ENCODE data around the gene OR5A1. TPM values are rescaled to one million over a fixed set of nuclear protein-coding genes. Genes with fewer than 3 reads are reported as not detected.
"Not testable (repeated sequence)": the region's sequence is repeated elsewhere in the genome, so short reads cannot be mapped to it uniquely, and the experiment has no call there.

The OR5A1 gene
- total RNA-seq, 1 experiment from 2014 or later, result not detected

DNA sequence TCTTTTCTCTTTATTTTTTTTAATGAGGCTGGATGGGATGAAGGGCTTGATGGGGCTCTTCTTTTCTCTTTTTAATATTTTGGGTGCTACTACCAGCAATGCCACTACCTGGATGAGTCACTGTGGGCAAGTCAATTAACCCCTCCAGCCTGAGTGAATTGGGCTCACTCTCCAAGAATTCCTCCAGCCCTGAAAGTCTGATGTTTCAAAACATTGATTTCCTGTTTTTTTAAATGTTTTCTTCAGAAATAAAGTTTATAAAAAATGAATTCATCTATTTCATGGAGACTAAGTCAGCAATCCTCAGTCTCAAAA, 9.2 kb upstream of the OR5A1 start:
- Histone ChIP-seq H3K9me2 (ENCODE audit: insufficient read depth) (no peaks in the 10 kb centered on the region), H3K4me3 (no peak overlapping the region), H3F3A (ENCODE audit: insufficient read depth, low read depth) (no peaks in the 10 kb centered on the region), H3K27ac (no peak overlapping the region), H3K4me1 (replicated peaks; ENCODE audit: insufficient read depth) (no peaks in the 10 kb centered on the region), H3K79me2 (ENCODE audit: low read depth) (no peaks in the 10 kb centered on the region), H3K4me2 (no peak overlapping the region), H3K36me3 (ENCODE audit: low read depth) (no peaks in the 10 kb centered on the region), H2AFZ (no peak overlapping the region), H3K27me3 (ENCODE audit: insufficient read depth, low read depth) (no peaks in the 10 kb centered on the region), H3K9me3 (ENCODE audit: insufficient read depth, low read depth) (no peaks in the 10 kb centered on the region; the same call in 1 of the 2 replicates), H4K20me1 (ENCODE audit: insufficient read depth) (no peaks in the 10 kb centered on the region)
- no peak for TF ChIP-seq EZH2 (IDR thresholded peaks at IDR 0.05; ENCODE audit: low read depth)
- TF ChIP-seq, protein P1, sequence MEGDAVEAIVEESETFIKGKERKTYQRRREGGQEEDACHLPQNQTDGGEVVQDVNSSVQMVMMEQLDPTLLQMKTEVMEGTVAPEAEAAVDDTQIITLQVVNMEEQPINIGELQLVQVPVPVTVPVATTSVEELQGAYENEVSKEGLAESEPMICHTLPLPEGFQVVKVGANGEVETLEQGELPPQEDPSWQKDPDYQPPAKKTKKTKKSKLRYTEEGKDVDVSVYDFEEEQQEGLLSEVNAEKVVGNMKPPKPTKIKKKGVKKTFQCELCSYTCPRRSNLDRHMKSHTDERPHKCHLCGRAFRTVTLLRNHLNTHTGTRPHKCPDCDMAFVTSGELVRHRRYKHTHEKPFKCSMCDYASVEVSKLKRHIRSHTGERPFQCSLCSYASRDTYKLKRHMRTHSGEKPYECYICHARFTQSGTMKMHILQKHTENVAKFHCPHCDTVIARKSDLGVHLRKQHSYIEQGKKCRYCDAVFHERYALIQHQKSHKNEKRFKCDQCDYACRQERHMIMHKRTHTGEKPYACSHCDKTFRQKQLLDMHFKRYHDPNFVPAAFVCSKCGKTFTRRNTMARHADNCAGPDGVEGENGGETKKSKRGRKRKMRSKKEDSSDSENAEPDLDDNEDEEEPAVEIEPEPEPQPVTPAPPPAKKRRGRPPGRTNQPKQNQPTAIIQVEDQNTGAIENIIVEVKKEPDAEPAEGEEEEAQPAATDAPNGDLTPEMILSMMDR (conservative IDR thresholded peaks at IDR 0.05), result no peak
- no peak for DNase-seq
- ChIA-PET CTCF (no interaction called here), POLR2A (ENCODE audit: unreplicated experiment) (no interaction called here)
- no TSS peak for BruUV-seq (replicated peaks)
- intact Hi-C loops (cut with micrococcal nuclease; ENCODE audit: unreplicated experiment), result no loop called here

DNA sequence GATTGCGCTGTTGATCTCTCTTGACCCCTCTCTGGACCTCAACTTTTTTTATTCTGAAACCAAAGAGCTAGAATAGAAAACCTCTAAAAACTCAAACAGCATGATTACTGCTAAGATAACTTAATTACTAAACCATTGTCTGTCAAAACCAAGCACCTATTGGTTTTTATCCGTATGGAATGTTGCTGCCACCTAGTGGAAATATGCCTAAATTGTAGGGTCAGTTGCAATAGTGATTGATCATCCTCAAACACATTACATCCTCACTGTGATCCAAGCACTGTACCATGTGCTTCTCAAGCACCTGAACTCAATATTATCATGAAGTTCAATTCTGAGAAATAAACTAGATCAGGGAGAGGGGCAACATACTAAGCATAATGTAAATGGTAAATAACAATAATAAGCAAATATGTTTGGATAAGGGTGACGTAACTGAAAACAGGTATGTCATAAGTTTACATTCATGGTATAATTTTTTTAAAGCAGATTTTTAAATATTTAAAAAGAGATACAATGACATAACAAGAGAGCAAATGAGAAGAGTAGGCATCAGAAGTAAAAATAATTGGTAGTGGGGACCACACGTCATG, 6.2 kb upstream of the OR5A1 start:
- Histone ChIP-seq H3K27me3 (ENCODE audit: insufficient read depth, low read depth) (no peaks in the 10 kb centered on the region), H3K36me3 (ENCODE audit: low read depth) (no peaks in the 10 kb centered on the region), H4K20me1 (ENCODE audit: insufficient read depth) (no peaks in the 10 kb centered on the region), H3K27ac (no peak overlapping the region), H3K79me2 (ENCODE audit: low read depth) (no peaks in the 10 kb centered on the region), H2AFZ (no peak overlapping the region), H3K9me3 (ENCODE audit: insufficient read depth, low read depth) (no peaks in the 10 kb centered on the region), H3F3A (ENCODE audit: insufficient read depth, low read depth) (no peaks in the 10 kb centered on the region), H3K9me2 (ENCODE audit: insufficient read depth) (no peaks in the 10 kb centered on the region), H3K4me2 (no peak overlapping the region), H3K4me3 (no peak overlapping the region), H3K4me1 (replicated peaks; ENCODE audit: insufficient read depth) (no peaks in the 10 kb centered on the region)
- intact Hi-C loops (cut with micrococcal nuclease; ENCODE audit: unreplicated experiment), result loop anchor here (1.0 to 5.0 kb wide), 4 partner anchors 167 to 259 kb away; no protein-coding TSS in a partner anchor
- POLR2A ChIA-PET (ENCODE audit: unreplicated experiment), result no interaction called here
- peak; percentile 11 to 62 for DNase-seq
- TF ChIP-seq, protein P1 (conservative IDR thresholded peaks at IDR 0.05), result peak; percentile 94
- TF ChIP-seq EZH2 (IDR thresholded peaks at IDR 0.05; ENCODE audit: low read depth), result no peak
- CTCF ChIA-PET, result no interaction called here
- BruUV-seq (replicated peaks), result no TSS peak

DNA sequence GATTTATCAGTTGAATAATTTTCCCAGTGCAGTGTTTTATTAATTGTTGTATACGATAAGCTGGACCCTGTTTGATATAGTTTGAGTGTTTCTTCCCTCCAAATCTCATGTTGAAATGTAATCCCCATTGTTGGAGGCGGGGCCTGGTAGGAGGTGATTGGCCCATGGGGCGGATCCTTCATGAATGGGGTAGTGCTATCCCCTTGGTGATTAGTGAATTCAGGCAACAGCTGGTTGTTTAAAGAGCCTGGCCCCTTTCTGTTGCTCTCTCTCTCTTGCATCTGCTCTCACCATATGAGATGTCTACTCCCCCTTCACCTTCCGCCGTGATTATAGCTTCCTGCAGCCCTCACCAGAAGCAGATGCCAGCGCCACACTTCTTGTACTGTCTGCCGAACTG, 1.5 kb downstream of the OR5A1 start:
- H3K4me2 ChIP-seq, result no peak overlapping the region
- no peaks in the 10 kb centered on the region for H4K20me1 ChIP-seq (ENCODE audit: insufficient read depth)
- no peaks in the 10 kb centered on the region for H3K4me1 ChIP-seq (replicated peaks; ENCODE audit: insufficient read depth)
- no peaks in the 10 kb centered on the region for H3K9me3 ChIP-seq (ENCODE audit: insufficient read depth, low read depth)
- no TSS peak for BruUV-seq (replicated peaks)
- no peak for DNase-seq
- no peaks in the 10 kb centered on the region for H3F3A ChIP-seq (ENCODE audit: insufficient read depth, low read depth)
- no peaks in the 10 kb centered on the region for H3K36me3 ChIP-seq (ENCODE audit: low read depth)
- no peak overlapping the region for H3K27ac ChIP-seq
- CTCF ChIA-PET, result interaction anchor here (1.0 kb wide), 1 partner anchor 280 kb away, joined by 3 read pairs; no protein-coding TSS in a partner anchor
- intact Hi-C loops (cut with micrococcal nuclease; ENCODE audit: unreplicated experiment), result no loop called here
- no peaks in the 10 kb centered on the region for H3K79me2 ChIP-seq (ENCODE audit: low read depth)
- H3K27me3 ChIP-seq (ENCODE audit: insufficient read depth, low read depth), result peaks cover 13% of the 10 kb centered on the region; the same call in 1 of the 2 replicates
- POLR2A ChIA-PET (ENCODE audit: unreplicated experiment), result no interaction called here
- no peak for TF ChIP-seq EZH2 (IDR thresholded peaks at IDR 0.05; ENCODE audit: low read depth)
- TF ChIP-seq, protein P1 (conservative IDR thresholded peaks at IDR 0.05), result no peak
- no peak overlapping the region for H2AFZ ChIP-seq
- H3K4me3 ChIP-seq, result no peak overlapping the region
- no peaks in the 10 kb centered on the region for H3K9me2 ChIP-seq (ENCODE audit: insufficient read depth)

DNA sequence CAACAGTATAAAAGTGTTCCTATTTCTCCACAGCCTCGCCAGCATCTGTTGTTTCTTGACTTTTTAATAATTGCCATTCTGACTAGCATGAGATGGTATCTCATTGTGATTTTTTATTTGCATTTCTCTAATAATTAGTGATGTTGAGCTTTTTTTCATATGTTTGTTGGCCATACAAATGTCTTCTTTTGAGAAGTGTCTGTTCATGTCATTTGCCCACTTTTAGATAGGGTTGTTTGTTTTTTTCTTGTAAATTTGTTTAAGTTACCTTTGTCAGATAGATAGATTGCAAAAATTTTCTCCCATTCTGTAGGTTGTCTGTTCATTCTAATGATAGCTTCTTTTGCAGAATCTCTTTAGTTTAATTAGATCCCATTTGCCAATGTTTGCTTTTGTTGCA, 9.4 kb downstream of the OR5A1 start:
- H3K4me2 ChIP-seq; CTCF ChIA-PET; H3K36me3 ChIP-seq (ENCODE audit: low read depth); H3K4me3 ChIP-seq; BruUV-seq (replicated peaks); H2AFZ ChIP-seq; intact Hi-C loops (cut with micrococcal nuclease; ENCODE audit: unreplicated experiment); H3F3A ChIP-seq (ENCODE audit: insufficient read depth, low read depth); H3K9me3 ChIP-seq (ENCODE audit: insufficient read depth, low read depth); H3K27ac ChIP-seq; H3K4me1 ChIP-seq (replicated peaks; ENCODE audit: insufficient read depth); H3K9me2 ChIP-seq (ENCODE audit: insufficient read depth); H4K20me1 ChIP-seq (ENCODE audit: insufficient read depth); H3K79me2 ChIP-seq (ENCODE audit: low read depth); DNase-seq; POLR2A ChIA-PET (ENCODE audit: unreplicated experiment): not testable (repeated sequence)
- peaks cover 19% of the 10 kb centered on the region for H3K27me3 ChIP-seq (ENCODE audit: insufficient read depth, low read depth)
